WTC11 (cell line): ENCODE measurements around the gene NDC1. TPM values are rescaled to one million over a fixed set of nuclear protein-coding genes. Genes with fewer than 3 reads are reported as not detected.

ENCODE experiments used
- ATAC-seq: fragments of 200-7000 bp; cut with Tn5 transposase; 2 replicates; pipeline ENCODE4 v1.10.0; 2021; ENCODE audit warnings: mild to moderate bottlenecking, moderate library complexity
- CTCF ChIA-PET: fragments of 300-600 bp; sonication (Branson Sonifier 250); formaldehyde crosslinking; loops from one replicate; lab custom pipeline; 2021; ENCODE audit warnings: antibody characterized with exemption; lab: Charles Lee
- POLR2A ChIA-PET: fragments of 350-600 bp; sonication (Branson Sonifier 250); formaldehyde crosslinking; loops from one replicate; lab custom pipeline; 2021; ENCODE audit warnings: antibody characterized with exemption; lab: Charles Lee
- DNase-seq: peaks from one replicate; pipeline ENCODE4 v3.0.0; 2021; ENCODE audit warnings: low spot score
- H3K27ac Mint-ChIP-seq: 2 replicates; pipeline ENCODE4 v1.8.0; 2021; ENCODE audit warnings: mixed read lengths
- H3K27me3 Mint-ChIP-seq: 2 replicates; pipeline ENCODE4 v1.8.0; 2021; ENCODE audit warnings: low read depth, mild to moderate bottlenecking, moderate library complexity, mixed read lengths
- H3K36me3 Mint-ChIP-seq: 2 replicates; pipeline ENCODE4 v1.8.0; 2021; ENCODE audit warnings: mixed read lengths
- H3K4me1 Mint-ChIP-seq: 2 replicates; pipeline ENCODE4 v1.8.0; 2022; ENCODE audit warnings: mixed read lengths
- H3K4me3 Mint-ChIP-seq: 2 replicates; pipeline ENCODE4 v1.8.0; 2021; ENCODE audit warnings: mild to moderate bottlenecking, moderate library complexity, mixed read lengths
- H3K9me3 Mint-ChIP-seq: 2 replicates; pipeline ENCODE4 v1.8.0; 2021; ENCODE audit warnings: mixed read lengths
- AR ChIP-seq: fragments of 250-450 bp; sonication (Bioruptor Pico); IDR thresholded peaks from 2 replicates; pipeline ENCODE4 v1.9.0; 2021; ENCODE audit warnings: mild to moderate bottlenecking
- ATF1 ChIP-seq: sonication (generic); formaldehyde crosslinking; IDR thresholded peaks from 2 replicates; pipeline ENCODE4 v1.8.1; 2023; ENCODE audit warnings: mild to moderate bottlenecking, moderate library complexity, missing genetic modification reagents
- ATF2 ChIP-seq: sonication (generic); formaldehyde crosslinking; IDR thresholded peaks from 2 replicates; pipeline ENCODE4 v1.8.1; 2022; ENCODE audit warnings: low read depth, missing genetic modification reagents, borderline replicate concordance
- CBFB ChIP-seq: sonication (generic); formaldehyde crosslinking; IDR thresholded peaks from 2 replicates; pipeline ENCODE4 v1.8.1; 2022; ENCODE audit warnings: mild to moderate bottlenecking, low read depth, missing genetic modification reagents
- CREM ChIP-seq: sonication (generic); formaldehyde crosslinking; IDR thresholded peaks from 2 replicates; pipeline ENCODE4 v1.8.1; 2022; ENCODE audit warnings: mild to moderate bottlenecking, missing genetic modification reagents, moderate library complexity
- CTCF ChIP-seq: fragments of 200-600 bp; IDR thresholded peaks from 2 replicates; pipeline ENCODE4 v1.8.0; 2022; ENCODE audit warnings: antibody characterized with exemption
- EMX1 ChIP-seq: fragments of 250-450 bp; sonication (Bioruptor Pico); IDR thresholded peaks from 2 replicates; pipeline ENCODE4 v1.8.0; 2021; ENCODE audit warnings: mild to moderate bottlenecking
- ETV6 ChIP-seq: sonication (generic); formaldehyde crosslinking; IDR thresholded peaks from 2 replicates; pipeline ENCODE4 v1.8.1; 2022; ENCODE audit warnings: mild to moderate bottlenecking, missing genetic modification reagents
- FOXJ3 ChIP-seq: sonication (generic); formaldehyde crosslinking; IDR thresholded peaks from 2 replicates; pipeline ENCODE4 v1.9.0; 2021; ENCODE audit warnings: missing genetic modification reagents, mild to moderate bottlenecking, borderline replicate concordance
- FOXP4 ChIP-seq: sonication (generic); formaldehyde crosslinking; IDR thresholded peaks from 2 replicates; pipeline ENCODE4 v1.8.0; 2022; ENCODE audit warnings: mild to moderate bottlenecking, missing genetic modification reagents
- GABPB1 ChIP-seq: sonication (generic); formaldehyde crosslinking; IDR thresholded peaks from 2 replicates; pipeline ENCODE4 v1.8.1; 2023; ENCODE audit warnings: mild to moderate bottlenecking, missing genetic modification reagents
- HMGA2 ChIP-seq: fragments of 250-450 bp; sonication (Bioruptor Pico); IDR thresholded peaks from 2 replicates; pipeline ENCODE4 v1.4.0; 2021; ENCODE audit warnings: mild to moderate bottlenecking, moderate library complexity
- JUN ChIP-seq: sonication (generic); formaldehyde crosslinking; IDR thresholded peaks from 2 replicates; pipeline ENCODE4 v1.8.0; 2023; ENCODE audit warnings: mild to moderate bottlenecking, missing genetic modification reagents
- KAT7 ChIP-seq: sonication (generic); formaldehyde crosslinking; IDR thresholded peaks from 2 replicates; pipeline ENCODE4 v1.8.1; 2023; ENCODE audit warnings: missing genetic modification reagents, mild to moderate bottlenecking, borderline replicate concordance
- NFE2L1 ChIP-seq: sonication (generic); formaldehyde crosslinking; IDR thresholded peaks from 2 replicates; pipeline ENCODE4 v1.8.1; 2023; ENCODE audit warnings: missing genetic modification reagents
- OVOL2 ChIP-seq: fragments of 250-450 bp; sonication (Bioruptor Pico); IDR thresholded peaks from 2 replicates; pipeline ENCODE4 v1.9.0; 2021; ENCODE audit warnings: mild to moderate bottlenecking, borderline replicate concordance
- ZBTB21 ChIP-seq: sonication (generic); formaldehyde crosslinking; IDR thresholded peaks from 2 replicates; pipeline ENCODE4 v1.8.1; 2023; ENCODE audit warnings: mild to moderate bottlenecking, missing genetic modification reagents, borderline replicate concordance
- ZNF219 ChIP-seq: sonication (generic); formaldehyde crosslinking; IDR thresholded peaks from 2 replicates; pipeline ENCODE4 v1.8.0; 2023; ENCODE audit warnings: missing genetic modification reagents, mild to moderate bottlenecking, borderline replicate concordance
- ZNF232 ChIP-seq: sonication (generic); formaldehyde crosslinking; IDR thresholded peaks from 2 replicates; pipeline ENCODE4 v1.8.0; 2022; ENCODE audit warnings: mild to moderate bottlenecking, missing genetic modification reagents
- ZNF317 ChIP-seq: sonication (generic); formaldehyde crosslinking; IDR thresholded peaks from 2 replicates; pipeline ENCODE4 v1.8.1; 2023; ENCODE audit warnings: low read depth, mild to moderate bottlenecking, moderate library complexity, missing genetic modification reagents, borderline replicate concordance
- ZNF396 ChIP-seq: fragments of 250-450 bp; sonication (Bioruptor Pico); IDR thresholded peaks from 2 replicates; pipeline ENCODE4 v1.8.0; 2021; ENCODE audit warnings: mild to moderate bottlenecking, moderate library complexity, borderline replicate concordance
- ZNF425 ChIP-seq: fragments of 250-450 bp; sonication (Bioruptor Pico); conservative IDR thresholded peaks from 2 replicates; pipeline ENCODE4 v1.9.0; 2021; ENCODE audit warnings: mild to moderate bottlenecking
- total RNA-seq: library from RNA; stranded (reverse); gene quantifications from 3 replicates; pipeline ENCODE4 v1.2.3, GENCODE V29; 2021
- TF ChIP-seq, protein P1 (sequence below): sonication (generic); formaldehyde crosslinking; IDR thresholded peaks from 2 replicates; pipeline ENCODE4 v1.8.1; 2023; ENCODE audit warnings: mild to moderate bottlenecking, moderate library complexity, missing genetic modification reagents
- TF ChIP-seq, protein P2 (sequence below): sonication (generic); formaldehyde crosslinking; IDR thresholded peaks from 2 replicates; pipeline ENCODE4 v1.8.0; 2022; ENCODE audit warnings: mild to moderate bottlenecking, missing genetic modification reagents

NDC1 gene
- total RNA-seq, 1 experiment from 2014 or later = 52.4 TPM

GRCh38 chr1:53722025-53722424 lies 116.1 kb downstream of the NDC1 start:
- H3K36me3 Mint-ChIP-seq = no peaks in the 10 kb centered on the region
- H3K9me3 Mint-ChIP-seq = no peaks in the 10 kb centered on the region
- TF ChIP-seq ZNF317 (no peak), FOXP4 (CRISPR knock-in tag) (no peak), ZNF232 (no peak), OVOL2 (CRISPR knock-in tag) (no peak), JUN (CRISPR knock-in tag) (no peak), CTCF (no peak), HMGA2 (CRISPR knock-in tag) (no peak), ZBTB21 (CRISPR knock-in tag) (no peak), ZNF396 (no peak), CBFB (CRISPR knock-in tag) (no peak), ZNF219 (no peak), AR (CRISPR knock-in tag) (no peak), FOXJ3 (CRISPR knock-in tag) (no peak), CREM (CRISPR knock-in tag) (no peak), EMX1 (CRISPR knock-in tag) (no peak), NFE2L1 (CRISPR knock-in tag) (no peak), ETV6 (CRISPR knock-in tag) (no peak), GABPB1 (CRISPR knock-in tag) (no peak)
- TF ChIP-seq, protein P1, sequence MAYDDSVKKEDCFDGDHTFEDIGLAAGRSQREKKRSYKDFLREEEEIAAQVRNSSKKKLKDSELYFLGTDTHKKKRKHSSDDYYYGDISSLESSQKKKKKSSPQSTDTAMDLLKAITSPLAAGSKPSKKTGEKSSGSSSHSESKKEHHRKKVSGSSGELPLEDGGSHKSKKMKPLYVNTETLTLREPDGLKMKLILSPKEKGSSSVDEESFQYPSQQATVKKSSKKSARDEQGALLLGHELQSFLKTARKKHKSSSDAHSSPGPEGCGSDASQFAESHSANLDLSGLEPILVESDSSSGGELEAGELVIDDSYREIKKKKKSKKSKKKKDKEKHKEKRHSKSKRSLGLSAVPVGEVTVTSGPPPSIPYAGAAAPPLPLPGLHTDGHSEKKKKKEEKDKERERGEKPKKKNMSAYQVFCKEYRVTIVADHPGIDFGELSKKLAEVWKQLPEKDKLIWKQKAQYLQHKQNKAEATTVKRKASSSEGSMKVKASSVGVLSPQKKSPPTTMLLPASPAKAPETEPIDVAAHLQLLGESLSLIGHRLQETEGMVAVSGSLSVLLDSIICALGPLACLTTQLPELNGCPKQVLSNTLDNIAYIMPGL (CRISPR knock-in tag) = no peak
- H3K27ac Mint-ChIP-seq = no peak overlapping the region
- DNase-seq (no peak), ATAC-seq (no peak)
- no peak overlapping the region for H3K4me3 Mint-ChIP-seq
- no peaks in the 10 kb centered on the region; the same call in 1 of the 2 replicates for H3K27me3 Mint-ChIP-seq
- peaks cover 6% of the 10 kb centered on the region for H3K4me1 Mint-ChIP-seq
- ChIA-PET POLR2A (interaction anchor here (0.6 to 0.9 kb wide), 3 partner anchors 11 to 196 kb away, joined by 3 to 6 read pairs (median 3); no protein-coding TSS in a partner anchor), CTCF (interaction anchor here (0.7 to 1.2 kb wide), 3 partner anchors 16 to 101 kb away, joined by 3 to 6 read pairs (median 3); no protein-coding TSS in a partner anchor)

DNA sequence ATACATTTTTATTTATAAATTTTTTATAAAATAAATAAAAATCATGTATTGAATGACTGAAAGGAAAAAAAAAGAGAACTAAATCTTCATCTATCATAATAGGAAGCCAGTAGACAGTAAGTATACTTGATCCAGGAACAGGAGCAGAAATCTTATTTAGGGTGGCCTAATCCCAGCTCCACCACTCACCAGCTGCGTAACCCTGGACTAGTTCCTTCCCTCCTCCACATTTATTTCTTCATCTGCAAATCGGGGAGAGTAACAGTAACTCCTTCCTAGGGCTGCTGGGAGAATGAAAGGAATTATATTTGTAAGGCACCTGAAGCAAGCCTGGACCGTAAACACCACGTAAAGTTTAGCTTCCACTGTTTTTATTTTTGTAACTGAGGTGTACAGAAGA lies 117.0 kb downstream of the NDC1 start:
- Mint-ChIP-seq H3K27ac (no peak overlapping the region), H3K27me3 (no peaks in the 10 kb centered on the region; the same call in 1 of the 2 replicates), H3K9me3 (no peaks in the 10 kb centered on the region), H3K36me3 (no peaks in the 10 kb centered on the region), H3K4me1 (peaks cover 6% of the 10 kb centered on the region), H3K4me3 (no peak overlapping the region)
- ChIA-PET POLR2A (interaction anchor here (0.9 kb wide), 1 partner anchor 12 kb away, joined by 6 read pairs; no protein-coding TSS in a partner anchor), CTCF (no interaction called here)
- ATAC-seq = no peak
- DNase-seq = no peak
- TF ChIP-seq, protein P2, sequence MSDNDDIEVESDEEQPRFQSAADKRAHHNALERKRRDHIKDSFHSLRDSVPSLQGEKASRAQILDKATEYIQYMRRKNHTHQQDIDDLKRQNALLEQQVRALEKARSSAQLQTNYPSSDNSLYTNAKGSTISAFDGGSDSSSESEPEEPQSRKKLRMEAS (CRISPR knock-in tag) = no peak
- no peak for TF ChIP-seq ZNF425 (CRISPR knock-in tag)
- no peak for TF ChIP-seq ATF2 (CRISPR knock-in tag)
- no peak for TF ChIP-seq KAT7 (CRISPR knock-in tag)
- no peak for TF ChIP-seq JUN (CRISPR knock-in tag)
- TF ChIP-seq ATF1 (CRISPR knock-in tag) = no peak
